B cell (primary cell): Measurements from ENCODE around the gene KSR2. TPM values are rescaled to one million over a fixed set of nuclear protein-coding genes. Genes with fewer than 3 reads are reported as not detected.

Experiments used
- ATAC-seq: fragments of 200-7000 bp; cut with Tn5 transposase; one replicate; pipeline ENCODE4 v1.10.0; 2021; ENCODE audit warnings: low read depth, mild to moderate bottlenecking, moderate number of reproducible peaks, moderate library complexity
- CTCF ChIA-PET: fragments of 350-600 bp; sonication (Branson Sonifier 250); formaldehyde crosslinking; loops from one replicate; lab custom pipeline; 2021; ENCODE audit warnings: antibody characterized with exemption, inconsistent platforms; lab: Charles Lee
- POLR2A ChIA-PET: fragments of 350-600 bp; sonication (Branson Sonifier 250); formaldehyde crosslinking; loops from one replicate; lab custom pipeline; 2021; ENCODE audit warnings: antibody characterized with exemption; lab: Charles Lee
- DNase-seq: peaks from one replicate; pipeline ENCODE4 v3.0.0; 2013
- H2AFZ ChIP-seq: 2 replicates; pipeline ENCODE4 v1.6.1; 2012; ENCODE audit warnings: mild to moderate bottlenecking, low read depth, low read length; ENCODE audit not compliant: insufficient read depth, poor library complexity, severe bottlenecking
- H3K27ac ChIP-seq, 2 donors: 1 replicate in 1 of 2; 2 replicates in 1 of 2; pipeline ENCODE4 v1.5.1; 2012 to 2013; ENCODE audit warnings: low read length in 2 of 2, mild to moderate bottlenecking in 2 of 2, moderate library complexity in 1 of 2
- H3K27me3 ChIP-seq, 4 experiments: fragments of 200-600 bp in 1 of 4; sonication (generic) in 1 of 4; replicated peaks in 1 of 4; 1 replicate in 2 of 4; 2 replicates in 2 of 4; pipeline versions ENCODE4 v1.6.1 to v1.7.0; 2013 to 2016; ENCODE audit warnings: low read length in 3 of 4, mild to moderate bottlenecking in 2 of 4, mixed read lengths in 1 of 4, moderate library complexity in 1 of 4; ENCODE audit not compliant: insufficient read depth in 4 of 4, control insufficient read depth in 3 of 4; ENCODE audit errors: control extremely low read depth in 1 of 4
- H3K36me3 ChIP-seq, 2 experiments: replicated peaks in 1 of 2; 1 replicate in 1 of 2; 2 replicates in 1 of 2; pipeline versions ENCODE4 v1.6.1 to v1.7.1; 2013; ENCODE audit warnings: low read length in 1 of 2; ENCODE audit not compliant: insufficient read depth in 2 of 2, control insufficient read depth in 1 of 2; ENCODE audit errors: control extremely low read depth in 1 of 2, extremely low read depth in 1 of 2
- H3K4me1 ChIP-seq, 2 donors: fragments of 200-600 bp in 1 of 2; sonication (generic) in 1 of 2; 1 replicate in 1 of 2; 2 replicates in 1 of 2; pipeline versions ENCODE4 v1.5.1 to v1.6.1; 2013 to 2017; ENCODE audit warnings: low read length in 2 of 2; ENCODE audit not compliant: control insufficient read depth in 2 of 2, insufficient read depth in 2 of 2
- H3K4me2 ChIP-seq: replicated peaks from 2 replicates; pipeline ENCODE3; 2012; ENCODE audit warnings: mild to moderate bottlenecking, low read depth, low read length; ENCODE audit not compliant: poor library complexity, severe bottlenecking
- H3K4me3 ChIP-seq, 5 experiments: fragments of 200-600 bp in 1 of 5; sonication (generic) in 1 of 5; 1 replicate in 3 of 5; 2 replicates in 2 of 5; pipeline versions ENCODE4 v1.5.1 to v1.7.0; 2011 to 2016; ENCODE audit warnings: low read length in 4 of 5, mild to moderate bottlenecking in 4 of 5, low read depth in 2 of 5, control low read depth in 1 of 5, moderate library complexity in 1 of 5; ENCODE audit not compliant: insufficient read depth in 1 of 5; ENCODE audit errors: control extremely low read depth in 1 of 5, extremely low read depth in 1 of 5
- H3K79me2 ChIP-seq: fragments of 200-600 bp; sonication (generic); one replicate; pipeline ENCODE4 v1.6.0; 2016; ENCODE audit warnings: low read length; ENCODE audit not compliant: control insufficient read depth, insufficient read depth
- H3K9ac ChIP-seq: fragments of 200-600 bp; sonication (generic); 2 replicates; pipeline ENCODE4 v1.6.1; 2017; ENCODE audit warnings: mild to moderate bottlenecking, low read length, moderate library complexity
- H3K9me3 ChIP-seq, 3 donors: one replicate each; pipeline versions ENCODE4 v1.6.1 to v1.7.1; 2013; ENCODE audit warnings: low read length in 2 of 3; ENCODE audit not compliant: control insufficient read depth in 2 of 3, insufficient read depth in 1 of 3; ENCODE audit errors: control extremely low read depth in 1 of 3
- H4K20me1 ChIP-seq: 2 replicates; pipeline ENCODE4 v1.6.0; 2012; ENCODE audit warnings: mild to moderate bottlenecking, low read length; ENCODE audit not compliant: insufficient read depth, control insufficient read depth, poor library complexity, severe bottlenecking
- H3K27ac Mint-ChIP-seq: one replicate; pipeline ENCODE4 v1.8.0; 2021; ENCODE audit warnings: mixed read lengths
- H3K27me3 Mint-ChIP-seq: one replicate; pipeline ENCODE4 v1.8.0; 2021; ENCODE audit warnings: mixed read lengths
- H3K4me1 Mint-ChIP-seq: one replicate; pipeline ENCODE4 v1.8.0; 2021; ENCODE audit warnings: mixed read lengths
- H3K4me3 Mint-ChIP-seq: one replicate; pipeline ENCODE4 v1.8.0; 2021; ENCODE audit warnings: mixed read lengths
- H3K9me3 Mint-ChIP-seq: one replicate; pipeline ENCODE4 v1.8.0; 2022; ENCODE audit warnings: mixed read lengths; ENCODE audit not compliant: insufficient read depth
- CTCF ChIP-seq: fragments of 200-600 bp; IDR thresholded peaks from one replicate; pipeline ENCODE4 v1.8.0; 2022; ENCODE audit warnings: antibody characterized with exemption, mild to moderate bottlenecking
- EZH2 ChIP-seq: IDR thresholded peaks from 2 replicates; pipeline ENCODE4 v1.6.1; 2012; ENCODE audit warnings: borderline replicate concordance, low read depth, mild to moderate bottlenecking, moderate library complexity, low read length; ENCODE audit not compliant: insufficient read depth, poor library complexity, severe bottlenecking
- WGBS: methylation state at CpG from one replicate; pipeline ENCODE4 v1.1.5; 2013; ENCODE audit warnings: missing lambda C conversion rate; ENCODE audit not compliant: insufficient coverage; 5-methylcytosine and 5-hydroxymethylcytosine counted together
- intact Hi-C: fragments of 100-400 bp; cut with micrococcal nuclease; formaldehyde crosslinking; loops from one replicate; pipeline ENCODE4 v1.10.0; 2022
- polyA plus RNA-seq: library from polyadenylated mRNA; depleted of rRNA; stranded (reverse); fragments of >200 nt; gene quantifications from 2 replicates; pipeline ENCODE4 v1.2.3, GENCODE V29; 2012
- total RNA-seq, 2 donors: library from RNA; stranded (reverse); fragments of 120-200 nt in 1 of 2; gene quantifications; 1 replicate in 1 of 2; 2 replicates in 1 of 2; pipeline versions ENCODE4 v1.2.3 to v1.2.4, GENCODE V29; 2013 to 2022

The KSR2 gene
- total and polyA plus RNA-seq, 2 donors (not counting 1 experiment from before 2014, with no cell fraction given) = not detected

- no peaks in the 10 kb centered on the region for H3K4me1 ChIP-seq
- H3K4me2 ChIP-seq = no peak overlapping the region
- no peak for TF ChIP-seq EZH2
- TF ChIP-seq CTCF = no peak
- peaks cover 0 to 3% (median under 1%) of the 10 kb centered on the region in 4 experiments for H3K27me3 ChIP-seq
- Mint-ChIP-seq H3K4me1 (no peaks in the 10 kb centered on the region), H3K4me3 (no peak overlapping the region), H3K9me3 (no peaks in the 10 kb centered on the region), H3K27me3 (peaks cover 18% of the 10 kb centered on the region), H3K27ac (no peak overlapping the region)
- no peak overlapping the region for H3K4me3 ChIP-seq
- H3K9ac ChIP-seq = no peak overlapping the region
- H2AFZ ChIP-seq = no peak overlapping the region
- no peaks in the 10 kb centered on the region for H3K9me3 ChIP-seq
- POLR2A ChIA-PET = no interaction called here
- ATAC-seq (no peak), DNase-seq (no peak)
- H3K27ac ChIP-seq = no peak overlapping the region
- no peaks in the 10 kb centered on the region for H3K36me3 ChIP-seq
- no CpG with 5 or more reads among the region's 2 CpGs for whole genome bisulfite sequencing
- no peaks in the 10 kb centered on the region for H4K20me1 ChIP-seq
- CTCF ChIA-PET = no interaction called here
- H3K79me2 ChIP-seq = no peaks in the 10 kb centered on the region
- intact Hi-C loops = no loop called here
These were observed 161.4 kb downstream of the KSR2 start for GRCh38 chr12:117807355-117807754.

- Mint-ChIP-seq H3K4me1 (no peaks in the 10 kb centered on the region), H3K27ac (no peak overlapping the region), H3K9me3 (no peaks in the 10 kb centered on the region), H3K27me3 (peaks cover 18% of the 10 kb centered on the region), H3K4me3 (no peak overlapping the region)
- no peak overlapping the region for H3K4me3 ChIP-seq
- no peaks in the 10 kb centered on the region for H3K79me2 ChIP-seq
- no peak overlapping the region for H3K9ac ChIP-seq
- ChIA-PET POLR2A (no interaction called here), CTCF (no interaction called here)
- DNase-seq (no peak), ATAC-seq (no peak)
- no peak for TF ChIP-seq CTCF
- TF ChIP-seq EZH2 = no peak
- H3K9me3 ChIP-seq = peaks cover 0 to 4% (median 0%) of the 10 kb centered on the region in 3 donors
- WGBS = 94% methylated on average over 6 of the region's 7 CpGs
- H3K4me2 ChIP-seq = no peak overlapping the region
- H3K27ac ChIP-seq = no peak overlapping the region
- no peaks in the 10 kb centered on the region for H3K36me3 ChIP-seq
- H3K4me1 ChIP-seq = no peaks in the 10 kb centered on the region
- intact Hi-C loops = no loop called here
- no peak overlapping the region for H2AFZ ChIP-seq
- H4K20me1 ChIP-seq = no peaks in the 10 kb centered on the region
- peaks cover 0 to 2% (median 0%) of the 10 kb centered on the region in 4 experiments for H3K27me3 ChIP-seq
These were observed 162.9 kb downstream of the KSR2 start for GRCh38 chr12:117805865-117806264.
